ENCODE results near the gene TMEM165. TPM values are rescaled to one million over a fixed set of nuclear protein-coding genes. Genes with fewer than 3 reads are reported as not detected.

The TMEM165 gene
- total RNA-seq, 2 donors from 2014 or later, result 75.5 to 90.1 TPM

GRCh38 chr4:55396308-55397125 lies 760 bp downstream of the TMEM165 start:
- H3K4me3 ChIP-seq, result peak overlapping the region; percentile 92 to 99
- H3K9me3 ChIP-seq, result no peaks in the 10 kb centered on the region
- peak overlapping the region; percentile 98 to 99 for H3K27ac ChIP-seq
- TF ChIP-seq, protein P1, sequence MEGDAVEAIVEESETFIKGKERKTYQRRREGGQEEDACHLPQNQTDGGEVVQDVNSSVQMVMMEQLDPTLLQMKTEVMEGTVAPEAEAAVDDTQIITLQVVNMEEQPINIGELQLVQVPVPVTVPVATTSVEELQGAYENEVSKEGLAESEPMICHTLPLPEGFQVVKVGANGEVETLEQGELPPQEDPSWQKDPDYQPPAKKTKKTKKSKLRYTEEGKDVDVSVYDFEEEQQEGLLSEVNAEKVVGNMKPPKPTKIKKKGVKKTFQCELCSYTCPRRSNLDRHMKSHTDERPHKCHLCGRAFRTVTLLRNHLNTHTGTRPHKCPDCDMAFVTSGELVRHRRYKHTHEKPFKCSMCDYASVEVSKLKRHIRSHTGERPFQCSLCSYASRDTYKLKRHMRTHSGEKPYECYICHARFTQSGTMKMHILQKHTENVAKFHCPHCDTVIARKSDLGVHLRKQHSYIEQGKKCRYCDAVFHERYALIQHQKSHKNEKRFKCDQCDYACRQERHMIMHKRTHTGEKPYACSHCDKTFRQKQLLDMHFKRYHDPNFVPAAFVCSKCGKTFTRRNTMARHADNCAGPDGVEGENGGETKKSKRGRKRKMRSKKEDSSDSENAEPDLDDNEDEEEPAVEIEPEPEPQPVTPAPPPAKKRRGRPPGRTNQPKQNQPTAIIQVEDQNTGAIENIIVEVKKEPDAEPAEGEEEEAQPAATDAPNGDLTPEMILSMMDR (IDR thresholded peaks at IDR 0.05), result no peak
- H3K4me1 ChIP-seq, result peaks cover 0 to 42% of the 10 kb centered on the region in 2 donors
- DNase-seq (ENCODE audit: low spot score), result peak; percentile 59
- no peaks in the 10 kb centered on the region for H3K27me3 ChIP-seq
- H3K36me3 ChIP-seq, result peaks cover 10% of the 10 kb centered on the region

DNA sequence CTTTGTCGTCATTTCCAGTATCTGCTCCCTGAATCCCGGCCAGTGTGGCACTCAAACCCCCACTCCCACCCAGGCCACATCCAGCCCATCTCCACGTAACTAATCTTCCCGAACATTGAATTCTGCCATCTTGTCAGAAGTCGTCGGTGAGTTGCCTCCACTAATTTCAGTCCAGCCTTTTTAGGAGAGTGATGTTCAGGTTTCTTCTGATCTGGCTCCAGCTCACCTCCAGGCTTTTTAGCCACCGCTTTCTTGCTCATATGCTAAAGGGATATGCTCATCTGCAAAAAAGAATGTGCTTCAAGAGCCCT lies 1.3 kb downstream of the TMEM165 start:
- no peaks in the 10 kb centered on the region for H3K9me3 ChIP-seq
- H3K4me3 ChIP-seq, result peak overlapping the region; percentile 92 to 99
- H3K4me1 ChIP-seq, result peaks cover 0 to 42% of the 10 kb centered on the region in 2 donors
- no peaks in the 10 kb centered on the region for H3K27me3 ChIP-seq
- H3K36me3 ChIP-seq, result peaks cover 12% of the 10 kb centered on the region
- H3K27ac ChIP-seq, result peak overlapping the region; percentile 98 to 99
- no peak for DNase-seq (ENCODE audit: low spot score)
- TF ChIP-seq, protein P1 (IDR thresholded peaks at IDR 0.05), result no peak

DNA sequence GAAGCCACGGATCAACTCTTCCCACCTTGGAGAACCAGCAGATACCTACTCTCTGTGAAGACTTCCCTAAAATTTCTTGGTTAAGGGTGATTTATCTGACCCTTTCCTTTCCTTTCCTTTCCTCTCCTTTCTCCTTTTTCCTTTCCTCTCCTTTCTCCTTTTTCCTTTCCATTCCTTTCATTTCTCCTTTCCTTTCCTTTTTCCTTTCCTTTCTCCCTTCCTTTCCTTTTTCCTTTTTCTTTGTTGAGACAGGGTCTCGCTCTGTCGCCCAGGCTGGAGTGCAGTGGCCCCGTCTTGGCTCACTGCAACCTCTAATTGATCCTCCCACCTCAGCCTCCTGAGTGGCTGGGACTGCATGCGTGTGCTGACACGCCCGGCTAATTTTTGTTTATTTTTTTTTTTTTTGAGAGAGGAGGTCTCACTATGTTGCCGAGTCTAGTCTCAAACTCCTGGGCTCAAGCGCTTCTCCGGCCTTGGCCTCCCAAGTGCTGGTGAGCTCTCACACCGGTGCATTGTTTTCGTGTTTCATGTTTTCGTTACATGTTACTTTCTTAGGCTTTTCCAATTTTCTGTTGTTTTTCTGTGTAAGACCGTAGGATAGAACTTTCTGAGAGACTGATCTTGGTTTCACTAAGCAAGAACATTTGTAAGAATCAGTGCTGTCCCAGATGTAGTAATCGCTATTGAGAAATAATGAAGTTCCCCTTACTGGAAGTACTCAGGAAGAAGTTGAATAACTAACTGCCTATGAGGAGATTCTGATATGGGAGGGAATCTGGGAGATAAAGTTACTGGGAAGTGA lies 2.0 kb downstream of the TMEM165 start:
- Histone ChIP-seq H3K4me1 (peaks cover 0 to 42% of the 10 kb centered on the region in 2 donors), H3K27ac (peak overlapping the region; percentile 98 to 99), H3K9me3 (no peaks in the 10 kb centered on the region), H3K27me3 (no peaks in the 10 kb centered on the region), H3K36me3 (peaks cover 12% of the 10 kb centered on the region), H3K4me3 (peak overlapping the region; percentile 92 to 99)
- TF ChIP-seq, protein P1 (IDR thresholded peaks at IDR 0.05), result no peak
- no peak for DNase-seq (ENCODE audit: low spot score)

- no peak for DNase-seq (ENCODE audit: low spot score)
- peaks cover 0 to 42% of the 10 kb centered on the region in 2 donors for H3K4me1 ChIP-seq
- H3K9me3 ChIP-seq, result no peaks in the 10 kb centered on the region
- H3K36me3 ChIP-seq, result peaks cover 12% of the 10 kb centered on the region
- TF ChIP-seq, protein P1 (IDR thresholded peaks at IDR 0.05), result no peak
- peak overlapping the region; percentile 92 to 99 for H3K4me3 ChIP-seq
- no peaks in the 10 kb centered on the region for H3K27me3 ChIP-seq
- peak overlapping the region; percentile 98 to 99 for H3K27ac ChIP-seq
Observed at GRCh38 chr4:55398461-55398860, 2.7 kb downstream of the TMEM165 start.

DNA sequence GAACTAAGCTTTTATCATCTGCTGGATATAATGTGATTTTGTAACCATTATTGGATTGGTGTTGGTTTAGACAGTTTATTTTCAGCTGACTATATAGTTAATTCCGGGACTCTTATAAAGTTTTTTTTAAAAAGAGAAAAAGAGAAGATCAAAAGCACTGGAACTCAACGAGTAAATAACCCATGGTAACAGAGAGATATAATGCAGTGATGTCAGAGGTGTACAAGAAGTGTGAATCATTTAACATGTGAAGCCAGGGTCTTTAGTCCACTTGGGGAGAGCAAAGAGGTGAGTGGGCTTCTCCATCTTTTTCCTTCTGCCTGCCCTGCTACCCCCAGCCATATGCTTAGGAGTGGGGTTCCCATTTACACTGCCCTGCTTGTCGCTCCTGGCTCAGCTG lies 3.2 kb downstream of the TMEM165 start:
- Histone ChIP-seq H3K9me3 (no peaks in the 10 kb centered on the region), H3K27me3 (no peaks in the 10 kb centered on the region), H3K4me1 (peaks cover 0 to 42% of the 10 kb centered on the region in 2 donors), H3K4me3 (peak overlapping the region in 1 of 2 donors; percentile 4), H3K27ac (peak overlapping the region in 1 of 2 donors; percentile 98), H3K36me3 (peaks cover 12% of the 10 kb centered on the region)
- TF ChIP-seq, protein P1 (IDR thresholded peaks at IDR 0.05), result no peak
- DNase-seq (ENCODE audit: low spot score), result no peak

Data from right atrium auricular region (tissue), 2 donors.